Measurements from ENCODE around the gene ZBTB34.

DNA sequence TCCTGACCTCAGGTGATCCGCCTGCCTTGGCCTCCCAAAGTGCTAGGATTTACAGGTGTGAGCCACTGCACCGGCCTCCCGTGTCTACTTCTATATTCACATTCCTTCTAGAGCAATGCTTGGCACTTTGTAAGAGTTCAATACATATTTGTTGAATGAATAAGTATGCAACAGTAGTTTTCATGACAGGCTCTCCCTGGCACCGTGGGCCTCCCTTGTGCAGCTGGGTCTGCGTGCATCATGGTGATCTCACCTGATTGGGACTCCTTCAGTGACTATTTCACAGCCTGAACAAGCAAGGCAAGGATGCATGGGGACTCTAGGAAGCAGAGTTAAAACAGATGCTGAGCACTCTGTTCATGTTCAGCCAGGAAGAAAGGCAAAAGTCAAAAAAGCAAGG lies 6.8 kb upstream of the ZBTB34 start:
- TF ChIP-seq CTCF (IDR thresholded peaks at IDR 0.05; ENCODE audit: low read depth, low read length) (no peak), EZH2phosphoT487 (IDR thresholded peaks at IDR 0.05; ENCODE audit: low read depth) (no peak)

All from OCI-LY3 (cell line).